Measurements from ENCODE around the gene DOCK1.

DOCK1 gene

DNA sequence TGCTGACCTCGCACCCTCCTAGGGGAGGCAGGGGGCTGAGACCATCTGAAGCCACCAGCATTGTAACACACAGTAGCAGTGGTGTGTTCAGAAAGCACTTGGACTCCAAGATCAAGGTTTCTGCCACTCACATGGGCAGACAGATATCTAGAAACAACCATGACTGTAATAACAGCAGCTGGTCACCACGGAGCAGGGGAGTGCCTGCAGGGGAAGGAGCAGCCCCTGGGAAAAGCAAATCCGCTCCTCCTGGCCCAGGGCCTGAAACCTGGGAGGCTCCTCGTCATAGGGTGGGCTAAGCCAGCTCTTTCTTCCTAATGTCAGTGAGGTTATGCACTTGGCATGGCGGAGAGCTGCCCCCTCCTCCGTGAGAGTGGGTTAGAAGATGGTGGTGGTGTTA is 409.6 kb downstream of the DOCK1 start:
- DNase-seq (ENCODE audit: low read depth), result no peak

DNA sequence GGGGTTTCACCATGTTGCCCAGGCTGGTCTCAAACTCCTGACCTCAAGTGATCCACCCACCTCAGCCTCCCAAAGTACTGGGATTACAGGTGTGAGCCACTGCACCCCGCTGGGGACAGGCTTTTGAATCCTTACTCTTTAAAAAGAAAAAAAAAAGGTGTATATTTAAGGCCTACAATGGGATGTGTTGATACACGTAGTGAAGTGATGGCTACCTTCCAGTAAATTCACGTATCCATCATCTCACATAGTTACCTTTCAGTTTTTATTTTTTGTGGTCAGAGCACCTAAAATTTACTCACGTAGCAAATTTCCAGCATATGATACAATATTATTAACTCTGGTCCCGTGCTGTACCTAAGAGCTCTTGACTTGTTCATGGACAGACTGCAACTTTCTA is 410.7 kb downstream of the DOCK1 start:
- no peak for DNase-seq (ENCODE audit: low read depth)

- no peak for DNase-seq (ENCODE audit: low read depth)
Measured at GRCh38 chr10:127318396-127318795, 413.2 kb downstream of the DOCK1 start.

- DNase-seq (ENCODE audit: low read depth), result no peak
Measured at GRCh38 chr10:127319271-127319670, 414.0 kb downstream of the DOCK1 start.

- DNase-seq (ENCODE audit: low read depth), result no peak
Measured at GRCh38 chr10:127319691-127320090, 414.5 kb downstream of the DOCK1 start.

DNA sequence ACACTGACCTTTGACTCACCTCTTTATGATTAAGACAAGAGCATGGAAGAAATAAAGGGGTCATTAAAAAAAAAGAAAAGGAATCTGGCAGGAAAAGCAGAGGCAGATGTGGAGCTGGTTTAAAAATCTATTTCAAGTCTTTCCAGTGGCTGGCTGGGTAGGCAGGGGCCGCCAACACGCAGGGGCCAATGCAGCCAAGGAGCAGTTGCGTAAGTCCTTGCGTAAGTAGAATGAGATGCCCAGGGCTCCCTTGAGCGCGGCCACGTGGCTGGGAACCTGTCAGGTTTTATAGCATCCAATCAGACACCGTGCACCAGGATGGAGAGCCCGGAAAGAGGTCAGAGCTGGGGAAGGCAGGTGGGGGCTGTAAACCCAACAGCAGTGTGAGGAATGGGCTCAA is 414.9 kb downstream of the DOCK1 start:
- no peak for DNase-seq (ENCODE audit: low read depth)

- DNase-seq (ENCODE audit: low read depth), result no peak
Measured at GRCh38 chr10:127322286-127322685, 417.1 kb downstream of the DOCK1 start.

DNA sequence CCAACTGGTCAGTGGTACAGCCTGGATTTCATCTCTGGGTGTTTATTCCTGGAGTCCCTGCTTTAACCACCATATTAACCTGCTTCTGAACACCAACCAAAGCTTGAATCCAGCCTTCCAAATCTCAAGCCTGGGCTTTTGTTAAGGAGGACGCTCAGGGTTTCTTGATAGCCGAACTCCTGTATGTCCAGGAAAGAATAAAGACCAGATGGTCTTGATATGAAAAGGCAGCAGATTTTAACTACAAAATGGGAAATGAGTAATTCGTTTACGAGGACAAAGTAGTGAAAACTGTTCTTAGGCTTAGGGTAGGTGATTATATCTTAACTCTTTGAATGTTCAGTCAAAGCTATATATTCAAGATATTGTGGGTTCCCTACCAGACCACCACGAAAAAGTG is 420.3 kb downstream of the DOCK1 start:
- DNase-seq (ENCODE audit: low read depth), result no peak

GRCh38 chr10:127326883-127327282 is 421.7 kb downstream of the DOCK1 start:
- DNase-seq (ENCODE audit: low read depth), result no peak

GRCh38 chr10:127331696-127332095 is 426.5 kb downstream of the DOCK1 start:
- DNase-seq (ENCODE audit: low read depth), result no peak

DNA sequence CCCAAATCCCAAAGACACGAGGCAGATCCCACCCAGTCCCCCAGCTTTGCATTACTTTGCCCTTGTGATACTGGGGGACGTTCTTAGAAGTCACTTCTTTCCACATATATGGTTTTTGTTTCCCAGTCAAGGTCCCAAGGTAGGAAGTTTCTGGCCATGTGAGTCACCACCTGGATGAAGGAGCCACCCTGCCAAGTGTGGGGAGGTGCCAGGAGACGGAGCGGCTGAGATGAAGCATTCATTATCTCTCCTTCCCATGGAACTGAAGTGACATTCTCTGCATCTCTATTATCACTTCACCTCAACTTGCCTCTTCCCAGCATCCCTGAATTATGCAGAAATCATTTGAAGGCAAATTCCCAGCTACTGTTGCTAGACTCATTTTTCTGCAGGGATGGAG is 427.4 kb downstream of the DOCK1 start:
- DNase-seq (ENCODE audit: low read depth), result no peak

DNA sequence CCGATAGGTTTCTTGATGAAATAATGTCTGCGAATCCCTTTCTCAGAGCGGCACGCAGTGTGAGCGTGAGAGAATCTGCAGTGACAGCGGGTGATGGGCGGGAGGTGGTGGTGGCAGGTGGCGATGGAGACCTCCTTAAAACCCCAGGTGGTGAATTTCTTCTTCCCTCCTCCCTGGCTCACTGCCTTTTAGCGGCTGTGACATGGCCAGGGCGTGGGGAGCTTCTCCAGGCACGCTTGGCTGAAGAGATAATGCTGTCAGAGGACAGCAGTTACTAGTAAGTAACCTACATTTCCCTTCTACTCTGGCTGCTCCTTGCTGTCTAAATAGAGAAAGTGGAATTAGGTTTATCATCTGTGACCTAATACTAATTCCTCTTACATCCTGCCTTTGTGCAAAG is 432.6 kb downstream of the DOCK1 start:
- DNase-seq (ENCODE audit: low read depth), result no peak

- DNase-seq (ENCODE audit: low read depth), result no peak
Measured at GRCh38 chr10:127338399-127339110, 433.3 kb downstream of the DOCK1 start.

DNA sequence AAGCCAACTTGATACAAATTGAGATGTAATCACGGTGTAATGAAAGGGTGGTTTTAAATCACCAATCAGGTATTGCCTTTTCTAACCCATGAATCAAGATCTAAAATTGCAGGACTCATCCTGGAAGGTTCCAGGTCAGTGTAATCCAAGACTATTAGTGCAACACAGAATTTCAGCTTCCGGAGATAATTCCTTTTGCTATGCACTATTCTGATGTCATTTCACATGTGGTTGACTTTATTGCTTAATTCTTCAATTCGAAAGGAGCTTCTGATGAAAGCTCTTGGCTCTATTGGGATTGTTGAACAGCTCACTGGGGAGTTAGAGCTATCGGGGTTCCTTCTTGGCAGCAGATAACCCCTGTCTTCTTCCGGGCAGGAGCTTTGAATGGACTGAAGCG is 438.6 kb downstream of the DOCK1 start:
- no peak for DNase-seq (ENCODE audit: low read depth)

- no peak for DNase-seq (ENCODE audit: low read depth)
Measured at GRCh38 chr10:127344346-127344745, 439.1 kb downstream of the DOCK1 start.

GRCh38 chr10:127345231-127345965 is 440.2 kb downstream of the DOCK1 start:
- no peak for DNase-seq (ENCODE audit: low read depth)

- DNase-seq (ENCODE audit: low read depth), result no peak
Measured at GRCh38 chr10:127346604-127347003, 441.4 kb downstream of the DOCK1 start.

- DNase-seq (ENCODE audit: low read depth), result no peak
Measured at GRCh38 chr10:127347202-127347959, 442.2 kb downstream of the DOCK1 start.

- DNase-seq (ENCODE audit: low read depth), result no peak
Measured at GRCh38 chr10:127349737-127350136, 444.5 kb downstream of the DOCK1 start.

DNA sequence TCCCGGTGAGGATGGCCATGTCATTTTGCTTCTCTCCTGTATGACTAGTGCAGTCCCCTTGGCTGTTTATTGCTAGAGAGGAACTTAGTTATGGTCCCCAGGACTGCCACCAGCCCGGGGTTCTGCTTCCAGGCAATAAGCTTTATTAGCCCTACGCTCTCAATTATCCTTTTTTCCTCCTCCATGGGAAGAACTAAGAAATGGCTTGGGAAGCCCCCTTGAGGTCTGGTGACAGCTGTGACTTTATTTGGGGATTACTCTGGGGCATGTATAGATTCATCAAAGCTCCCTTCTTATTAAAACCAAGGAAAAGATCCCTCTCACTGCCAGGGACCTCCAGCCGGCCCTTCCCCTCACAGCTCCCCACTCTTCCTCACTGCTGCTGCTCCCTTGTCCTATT is 446.3 kb downstream of the DOCK1 start:
- no peak for DNase-seq (ENCODE audit: low read depth)

DNA sequence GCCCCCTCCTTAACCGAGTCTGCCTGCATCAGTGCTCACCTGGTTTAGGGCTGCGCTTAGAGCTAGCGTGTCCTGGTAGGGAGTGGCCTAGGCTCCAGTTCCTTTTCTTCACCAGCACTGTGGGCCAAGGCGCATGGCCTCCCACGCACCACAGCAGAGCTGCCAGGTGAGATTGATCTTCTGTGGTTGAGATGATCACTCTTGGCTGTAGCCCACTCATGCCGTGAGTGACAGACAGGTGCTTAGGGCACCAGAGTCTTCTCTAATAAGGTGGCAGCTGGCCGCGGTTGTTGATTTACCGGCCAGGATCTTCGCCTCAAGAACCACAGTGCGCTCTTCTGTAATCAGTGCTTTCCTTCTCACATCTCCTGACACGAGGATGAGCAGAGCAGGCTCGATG is 448.3 kb downstream of the DOCK1 start:
- no peak for DNase-seq (ENCODE audit: low read depth)

GRCh38 chr10:127354255-127354654 is 449.0 kb downstream of the DOCK1 start:
- DNase-seq (ENCODE audit: low read depth), result no peak

GRCh38 chr10:127354992-127355391 is 449.8 kb downstream of the DOCK1 start:
- DNase-seq (ENCODE audit: low read depth), result no peak

Data from T follicular helper cell (primary cell).